ENCODE measurements around the gene TTLL5. TPM values are rescaled to one million over a fixed set of nuclear protein-coding genes. Genes with fewer than 3 reads are reported as not detected.

The TTLL5 gene
- total RNA-seq, 1 donor from 2014 or later: 20.4 TPM

DNA sequence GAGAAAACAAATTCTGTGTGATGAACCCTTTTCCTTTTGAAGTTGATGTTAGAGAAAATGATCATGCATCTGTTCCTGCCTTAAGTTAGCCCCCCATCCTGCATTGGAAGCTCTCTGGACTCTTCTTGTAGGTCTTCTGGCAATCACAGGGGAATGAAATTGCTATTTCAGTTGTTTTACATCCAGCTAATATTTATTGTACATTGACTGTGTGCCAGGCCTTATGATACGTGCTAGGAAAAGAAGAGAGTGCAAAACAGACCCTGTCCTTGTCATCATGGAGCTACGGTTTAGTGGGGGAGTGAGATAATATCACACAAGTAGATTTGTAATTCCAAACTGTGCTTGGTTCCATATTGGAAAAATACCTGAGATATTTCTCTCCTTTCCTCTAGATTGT, 202.2 kb downstream of the TTLL5 start:
- DNase-seq (ENCODE audit: low read depth in 2 of 2): no peak

DNA sequence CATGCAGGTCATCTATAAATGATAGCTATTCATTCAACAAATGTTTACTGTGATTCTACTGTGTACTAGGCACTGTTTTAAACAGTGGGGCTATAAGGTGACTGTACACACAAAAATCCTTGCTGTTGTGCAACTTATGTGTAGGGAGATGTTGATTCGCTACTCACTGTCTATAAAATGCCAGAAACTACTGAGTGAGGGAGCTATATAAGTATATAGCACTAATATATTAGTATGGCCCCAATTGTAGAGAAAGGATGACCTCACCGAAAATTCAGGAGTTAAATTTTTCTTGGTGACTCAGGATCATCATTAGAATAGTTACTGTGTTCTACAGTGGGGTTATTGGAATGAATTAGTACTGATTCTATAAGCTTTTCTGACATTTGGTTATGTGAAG, 203.3 kb downstream of the TTLL5 start:
- DNase-seq (ENCODE audit: low read depth in 2 of 2): no peak

GRCh38 chr14:75865531-75865930, 204.5 kb downstream of the TTLL5 start:
- no peak for DNase-seq (ENCODE audit: low read depth in 2 of 2)

- no peak for DNase-seq (ENCODE audit: low read depth in 2 of 2)
These were observed 205.9 kb downstream of the TTLL5 start for GRCh38 chr14:75866970-75867369.

DNA sequence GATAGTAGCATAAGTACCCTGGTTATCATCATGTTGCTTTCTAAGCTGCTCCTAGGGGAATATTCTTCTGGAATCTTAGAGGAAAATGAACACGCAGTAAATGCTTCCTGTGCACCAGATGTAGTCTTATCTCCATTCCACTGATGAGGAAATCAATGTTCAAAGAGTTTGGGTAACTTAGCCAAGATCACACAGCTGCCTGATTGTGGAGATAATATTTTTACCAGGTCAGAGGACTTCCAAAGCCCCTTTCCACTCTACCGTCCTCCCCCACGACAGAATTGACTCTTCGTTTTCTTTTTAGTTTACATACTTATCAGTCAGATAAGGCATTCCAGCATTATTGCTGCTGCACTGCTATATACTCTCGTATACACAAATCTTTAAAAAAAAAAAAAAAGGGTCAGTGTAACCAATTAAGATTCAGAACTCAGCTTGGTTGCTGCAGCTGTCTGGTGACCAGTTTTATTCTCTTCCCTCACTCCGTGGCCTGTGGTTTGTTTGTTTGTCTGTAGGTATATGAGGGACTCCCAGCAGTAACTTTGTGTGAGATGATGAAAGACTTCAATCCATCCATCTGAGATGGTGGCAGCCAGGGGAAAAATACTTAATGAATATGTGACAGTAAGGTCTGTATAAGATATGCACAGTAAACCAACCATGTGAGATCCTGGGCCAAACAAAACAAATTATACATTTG, 210.3 kb downstream of the TTLL5 start:
- DNase-seq (ENCODE audit: low read depth in 2 of 2): peak in 1 of 2 donors; percentile 80

- no peak for DNase-seq (ENCODE audit: low read depth in 2 of 2)
These were observed 214.9 kb downstream of the TTLL5 start for GRCh38 chr14:75875958-75876357.

GRCh38 chr14:75876530-75876929, 215.5 kb downstream of the TTLL5 start:
- no peak for DNase-seq (ENCODE audit: low read depth in 2 of 2)

DNA sequence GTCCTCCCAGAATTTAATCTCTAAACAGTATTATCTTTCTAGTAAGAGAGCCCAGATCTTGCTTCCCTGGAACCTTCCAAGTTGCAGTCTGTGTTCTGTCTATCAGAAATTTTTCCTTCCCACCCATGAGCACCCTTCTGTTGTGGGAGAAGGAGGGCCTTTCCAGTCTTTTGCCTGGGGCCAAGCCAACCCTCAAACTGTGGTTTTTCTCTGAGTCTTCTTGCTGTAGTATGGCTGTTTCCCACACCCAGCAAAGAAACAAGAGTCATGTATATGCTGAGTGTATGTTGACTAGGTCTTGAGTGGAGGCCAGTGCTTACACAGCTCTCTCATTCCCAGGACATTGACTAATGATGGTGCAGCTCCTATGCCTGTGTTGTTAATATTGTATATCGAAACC, 216.2 kb downstream of the TTLL5 start:
- peak in 1 of 2 donors; percentile 52 for DNase-seq (ENCODE audit: low read depth in 2 of 2)

DNA sequence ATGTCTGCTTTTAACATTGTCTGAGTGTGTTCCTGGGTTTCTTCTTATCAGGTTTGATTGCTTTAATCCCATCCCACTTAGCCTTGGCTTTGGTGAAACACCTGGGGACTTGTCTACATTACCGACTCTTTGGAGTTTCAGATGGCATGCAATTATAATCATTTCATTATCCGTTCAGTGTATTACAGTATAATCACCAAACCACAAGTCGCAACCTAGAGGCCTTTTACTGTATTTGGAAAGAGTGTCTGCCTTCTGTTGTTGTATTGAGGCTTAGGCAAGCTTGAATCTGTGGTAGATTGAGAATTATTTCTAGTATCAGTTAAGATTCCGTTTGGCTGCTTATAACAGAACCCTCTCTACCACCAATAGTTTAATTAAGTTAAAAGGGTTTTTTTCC, 216.8 kb downstream of the TTLL5 start:
- DNase-seq (ENCODE audit: low read depth in 2 of 2): no peak

GRCh38 chr14:75879031-75879430, 218.0 kb downstream of the TTLL5 start:
- DNase-seq (ENCODE audit: low read depth in 2 of 2): peak; percentile 67 to 95

DNA sequence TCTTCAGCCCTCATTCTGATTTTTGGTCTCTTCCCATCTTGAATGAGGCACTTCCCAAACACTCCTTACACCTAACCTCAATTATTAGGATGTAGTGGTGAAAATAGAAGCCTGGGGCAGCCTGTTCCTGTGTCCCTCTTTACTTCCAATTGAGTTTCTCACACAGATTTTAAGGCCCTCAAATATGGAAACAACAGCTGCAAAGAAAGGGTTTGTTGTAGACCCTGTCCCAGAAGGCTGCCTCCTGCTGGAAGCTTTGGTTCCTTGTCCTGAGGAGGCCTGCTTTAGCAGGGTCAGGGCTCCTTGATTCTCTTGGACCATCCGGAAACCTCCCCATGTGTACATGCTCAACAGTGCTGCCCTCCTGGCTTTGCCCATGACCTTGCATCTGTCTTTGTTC, 219.5 kb downstream of the TTLL5 start:
- DNase-seq (ENCODE audit: low read depth in 2 of 2): no peak

- DNase-seq (ENCODE audit: low read depth in 2 of 2): no peak
These were observed 220.9 kb downstream of the TTLL5 start for GRCh38 chr14:75881994-75882393.

GRCh38 chr14:75884198-75884611, 223.2 kb downstream of the TTLL5 start:
- DNase-seq (ENCODE audit: low read depth in 2 of 2): peak in 1 of 2 donors; percentile 37

GRCh38 chr14:75885829-75886228, 224.8 kb downstream of the TTLL5 start:
- peak in 1 of 2 donors; percentile 41 for DNase-seq (ENCODE audit: low read depth in 2 of 2)

GRCh38 chr14:75886636-75887348, 225.7 kb downstream of the TTLL5 start:
- no peak for DNase-seq (ENCODE audit: low read depth in 2 of 2)

GRCh38 chr14:75888945-75889344, 227.9 kb downstream of the TTLL5 start:
- no peak for DNase-seq (ENCODE audit: low read depth in 2 of 2)

- DNase-seq (ENCODE audit: low read depth in 2 of 2): peak; percentile 19 to 53
These were observed 235.3 kb downstream of the TTLL5 start for GRCh38 chr14:75896341-75896740.

DNA sequence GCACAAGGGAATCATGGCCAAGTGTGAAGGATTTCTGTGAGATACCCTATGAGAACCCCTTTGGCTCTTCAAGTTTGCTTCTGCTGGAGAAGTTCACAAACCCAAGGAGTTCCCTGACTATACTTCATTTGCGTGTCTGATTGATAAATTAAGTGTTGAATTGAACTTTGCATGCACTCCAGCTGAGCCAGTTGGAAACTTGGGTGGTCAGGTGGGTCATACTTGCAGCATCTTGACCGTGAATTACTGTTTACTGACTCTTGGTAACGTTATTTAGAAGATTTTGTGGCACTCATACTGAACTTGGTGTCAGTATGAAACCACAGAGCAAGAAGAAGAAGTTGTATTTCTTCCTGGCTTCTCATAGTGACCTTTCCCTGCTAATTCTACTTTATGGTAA, 243.3 kb downstream of the TTLL5 start:
- DNase-seq (ENCODE audit: low read depth in 2 of 2): no peak

DNA sequence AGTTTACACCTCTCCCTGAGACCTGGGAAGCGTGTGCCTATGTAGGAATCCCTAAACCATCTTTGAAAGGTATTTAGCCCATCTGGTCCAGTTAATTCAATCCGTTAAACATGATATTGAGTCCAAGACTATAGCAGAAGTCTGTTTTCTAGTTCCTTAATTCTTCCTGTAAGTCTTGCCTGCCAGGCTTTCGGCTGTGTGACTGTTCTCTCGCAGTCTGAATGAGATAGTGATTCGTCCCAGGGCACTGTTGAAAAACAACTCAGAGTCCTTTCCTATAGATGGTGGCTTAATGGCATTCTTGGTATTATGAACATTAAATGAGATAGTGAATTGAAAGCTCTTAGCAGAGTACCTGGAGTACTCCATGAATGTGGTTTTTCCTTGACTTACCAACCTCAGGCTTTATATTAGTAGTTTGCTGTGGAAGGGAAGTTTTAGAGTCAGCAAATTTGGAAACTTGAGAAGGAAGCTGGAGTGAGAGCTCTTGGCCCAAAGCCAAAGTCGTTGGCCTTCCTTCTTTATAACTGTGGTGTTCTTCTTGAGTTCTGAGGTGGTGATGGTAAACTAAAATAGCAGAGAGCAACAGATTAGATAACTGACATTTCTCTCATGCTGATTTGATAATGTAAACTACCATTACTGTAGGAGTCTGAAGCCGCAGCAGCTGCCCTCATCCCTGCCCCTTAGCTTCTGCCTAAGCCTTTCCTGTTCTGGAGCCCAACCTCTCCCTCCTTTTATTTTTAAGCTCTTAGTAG, 244.3 kb downstream of the TTLL5 start:
- DNase-seq (ENCODE audit: low read depth in 2 of 2): peak in 1 of 2 donors; percentile 57

GRCh38 chr14:75906228-75906627, 245.2 kb downstream of the TTLL5 start:
- DNase-seq (ENCODE audit: low read depth in 2 of 2): no peak

DNA sequence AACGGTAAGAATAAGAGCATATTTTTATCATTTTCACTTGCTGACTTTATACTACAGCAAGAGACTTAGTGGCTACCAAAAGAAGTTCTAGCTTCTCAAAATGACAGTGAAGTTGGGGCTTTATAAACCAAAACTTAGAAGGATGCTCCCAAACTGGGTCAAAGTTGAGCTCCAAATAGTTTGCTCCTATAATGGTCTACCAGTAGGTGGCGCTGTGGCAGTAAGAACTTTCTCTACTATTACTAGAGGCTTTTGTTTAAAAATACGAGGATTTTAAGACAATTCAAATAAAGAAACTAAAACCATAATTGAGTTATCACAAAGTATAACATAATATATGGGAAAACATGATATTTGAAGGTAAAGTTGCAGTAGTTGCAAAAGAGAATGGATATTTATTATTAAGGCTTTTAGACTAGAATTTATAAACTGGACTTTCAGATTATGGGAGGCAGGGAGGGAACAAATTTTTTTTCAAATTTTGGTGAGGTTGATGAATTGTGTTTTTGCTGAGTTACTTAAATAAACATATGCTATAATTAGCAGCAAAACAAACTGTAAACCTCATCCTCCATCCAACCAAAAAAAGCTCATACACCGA, 245.7 kb downstream of the TTLL5 start:
- DNase-seq (ENCODE audit: low read depth in 2 of 2): peak; percentile 71 to 80
